H1 (cell line): ENCODE measurements around the gene OBSCN. TPM values are rescaled to one million over a fixed set of nuclear protein-coding genes. Genes with fewer than 3 reads are reported as not detected.

Experiments
- CTCF ChIA-PET: fragments of 300-600 bp; sonication (Branson Sonifier 250); formaldehyde crosslinking; loops from one replicate; lab custom pipeline; 2021; ENCODE audit not compliant: partially characterized antibody; lab: Charles Lee
- POLR2A ChIA-PET: fragments of 300-600 bp; sonication (Branson Sonifier 250); formaldehyde crosslinking; loops from one replicate; lab custom pipeline; 2021; ENCODE audit warnings: inconsistent platforms; ENCODE audit not compliant: partially characterized antibody; lab: Charles Lee
- DNase-seq, 2 experiments: peaks; one replicate each; pipeline versions ENCODE4 v3.0.0 to v3.0.0-alpha.2; 2010 to 2022; ENCODE audit warnings: low spot score in 2 of 2, low read depth in 1 of 2, mixed read lengths in 1 of 2
- FAIRE-seq: peaks from 2 replicates; lab custom pipeline; 2011; peaks lifted over from hg19 to GRCh38; lab: Jason Lieb, UNC
- H2AFZ ChIP-seq: 2 replicates; pipeline ENCODE4 v1.8.1; 2012; ENCODE audit warnings: low read length, inconsistent platforms
- H2AK5ac ChIP-seq: 2 replicates; pipeline ENCODE4 v1.6.1; 2013; ENCODE audit warnings: low read depth, low read length
- H2BK120ac ChIP-seq: replicated peaks from 2 replicates; pipeline ENCODE3; 2013; ENCODE audit warnings: low read depth, low read length, inconsistent platforms
- H2BK12ac ChIP-seq: 2 replicates; pipeline ENCODE4 v1.6.1; 2013; ENCODE audit warnings: low read depth, low read length
- H2BK15ac ChIP-seq: 2 replicates; pipeline ENCODE4 v1.6.1; 2013; ENCODE audit warnings: low read length
- H2BK20ac ChIP-seq: 2 replicates; pipeline ENCODE4 v1.6.1; 2013; ENCODE audit warnings: low read length
- H2BK5ac ChIP-seq: 2 replicates; pipeline ENCODE4 v1.6.1; 2013; ENCODE audit warnings: low read depth, low read length
- H3K14ac ChIP-seq: 2 replicates; pipeline ENCODE4 v1.6.1; 2013; ENCODE audit warnings: inconsistent platforms; ENCODE audit not compliant: insufficient read length
- H3K18ac ChIP-seq: 2 replicates; pipeline ENCODE4 v1.6.1; 2013; ENCODE audit warnings: low read length; ENCODE audit errors: extremely low read depth
- H3K23ac ChIP-seq: 2 replicates; pipeline ENCODE4 v1.6.1; 2013; ENCODE audit warnings: inconsistent platforms; ENCODE audit not compliant: insufficient read length
- H3K23me2 ChIP-seq: 2 replicates; pipeline ENCODE4 v1.6.1; 2013; ENCODE audit warnings: low read depth, low read length
- H3K27ac ChIP-seq: 2 replicates; pipeline ENCODE4 v1.6.1; 2011; ENCODE audit warnings: low read depth, low read length, inconsistent platforms
- H3K27me3 ChIP-seq, 4 experiments: replicated peaks in 1 of 4; 1 replicate in 1 of 4; 2 replicates in 3 of 4; pipeline versions ENCODE4 v1.6.1 to v1.8.1; 2011 to 2013; ENCODE audit warnings: low read length in 3 of 4, mild to moderate bottlenecking in 3 of 4, inconsistent platforms in 2 of 4, mixed read lengths in 2 of 4, moderate library complexity in 1 of 4; ENCODE audit not compliant: control insufficient read depth in 3 of 4, insufficient read depth in 3 of 4; ENCODE audit errors: extremely low read depth in 1 of 4
- H3K36me3 ChIP-seq, 4 experiments: 2 replicates each; pipeline versions ENCODE4 v1.6.1 to v1.8.1; 2011 to 2013; ENCODE audit warnings: mild to moderate bottlenecking in 4 of 4, low read length in 3 of 4, moderate library complexity in 2 of 4, control low read depth in 1 of 4, inconsistent platforms in 1 of 4; ENCODE audit not compliant: insufficient read depth in 4 of 4, control insufficient read depth in 2 of 4
- H3K4ac ChIP-seq: replicated peaks from 2 replicates; pipeline ENCODE3; 2013; ENCODE audit warnings: low read length, low read depth, mixed read lengths, inconsistent platforms; ENCODE audit not compliant: insufficient read length
- H3K4me1 ChIP-seq, 4 experiments: replicated peaks in 1 of 4; 1 replicate in 1 of 4; 2 replicates in 3 of 4; pipeline versions ENCODE4 v1.6.1 to v1.8.1; 2011 to 2013; ENCODE audit warnings: low read length in 3 of 4, inconsistent platforms in 2 of 4, mixed read lengths in 1 of 4; ENCODE audit not compliant: insufficient read depth in 4 of 4, control insufficient read depth in 3 of 4
- H3K4me2 ChIP-seq, 2 experiments: 2 replicates each; pipeline versions ENCODE4 v1.6.1 to v1.8.1; 2011 to 2013; ENCODE audit warnings: low read depth in 2 of 2, low read length in 2 of 2, control low read depth in 1 of 2, inconsistent platforms in 1 of 2, mild to moderate bottlenecking in 1 of 2; ENCODE audit not compliant: insufficient read depth in 1 of 2
- H3K4me3 ChIP-seq, 4 experiments: fragments of 200-600, 300-600 bp in 1 of 4; sonication (generic), shearing (Covaris generic), sonication (Bioruptor Twin) in 1 of 4; 2 replicates each; pipeline versions ENCODE4 v1.5.1 to v1.8.1; 2011 to 2016; ENCODE audit warnings: low read length in 4 of 4, low read depth in 3 of 4, control low read depth in 2 of 4, inconsistent platforms in 2 of 4, mild to moderate bottlenecking in 2 of 4, mixed read lengths in 1 of 4, moderate library complexity in 1 of 4; ENCODE audit not compliant: insufficient read depth in 2 of 4; ENCODE audit errors: extremely low read depth in 1 of 4
- H3K56ac ChIP-seq: replicated peaks from 2 replicates; pipeline ENCODE3; 2013; ENCODE audit warnings: low read depth, mild to moderate bottlenecking, mixed read lengths, low read length, inconsistent platforms; ENCODE audit not compliant: insufficient read length
- H3K79me1 ChIP-seq: 2 replicates; pipeline ENCODE4 v1.6.1; 2013; ENCODE audit warnings: low read depth, low read length, control low read depth
- H3K79me2 ChIP-seq, 2 experiments: 2 replicates each; pipeline versions ENCODE4 v1.6.1 to v1.8.1; 2012 to 2013; ENCODE audit warnings: low read length in 2 of 2, mild to moderate bottlenecking in 2 of 2, inconsistent platforms in 1 of 2; ENCODE audit not compliant: insufficient read depth in 2 of 2, control insufficient read depth in 1 of 2
- H3K9ac ChIP-seq, 4 experiments: replicated peaks in 1 of 4; 1 replicate in 1 of 4; 2 replicates in 3 of 4; pipeline versions ENCODE4 v1.6.1 to v1.8.1; 2011 to 2013; ENCODE audit warnings: low read depth in 3 of 4, low read length in 3 of 4, control low read depth in 2 of 4, mild to moderate bottlenecking in 2 of 4, moderate library complexity in 2 of 4, inconsistent platforms in 1 of 4; ENCODE audit errors: extremely low read depth in 1 of 4
- H3K9me3 ChIP-seq, 2 experiments: 2 replicates each; pipeline versions ENCODE4 v1.6.1 to v1.8.1; 2012 to 2013; ENCODE audit warnings: mild to moderate bottlenecking in 2 of 2, moderate library complexity in 2 of 2, control low read depth in 1 of 2, inconsistent platforms in 1 of 2, low read depth in 1 of 2, low read length in 1 of 2, mixed read lengths in 1 of 2; ENCODE audit not compliant: insufficient read depth in 2 of 2
- H4K20me1 ChIP-seq, 2 experiments: replicated peaks in 1 of 2; 2 replicates each; pipeline versions ENCODE3 to v1.8.1; 2011 to 2013; ENCODE audit warnings: inconsistent platforms in 2 of 2, low read length in 2 of 2, mild to moderate bottlenecking in 1 of 2; ENCODE audit not compliant: insufficient read depth in 2 of 2, control insufficient read depth in 1 of 2
- H4K5ac ChIP-seq: 2 replicates; pipeline ENCODE4 v1.6.1; 2013; ENCODE audit warnings: low read length, low read depth, mixed read lengths, inconsistent platforms; ENCODE audit not compliant: insufficient read length
- H4K8ac ChIP-seq: 2 replicates; pipeline ENCODE4 v1.8.0; 2013; ENCODE audit warnings: mild to moderate bottlenecking, moderate library complexity, low read length, inconsistent platforms; ENCODE audit not compliant: insufficient read depth; ENCODE audit errors: extremely low read depth
- H4K91ac ChIP-seq: replicated peaks from 2 replicates; pipeline ENCODE3; 2013; ENCODE audit warnings: low read length, mixed read lengths, inconsistent platforms; ENCODE audit not compliant: insufficient read length
- ASH2L ChIP-seq: fragments of 200-600, 300-600 bp; sonication (generic); IDR thresholded peaks from one replicate; pipeline ENCODE4 v1.7.1; 2017; ENCODE audit warnings: low read length
- BACH1 ChIP-seq: IDR thresholded peaks from 2 replicates; pipeline ENCODE4 v1.6.1; 2012; ENCODE audit warnings: low read length, improper control_type of control experiment
- BCL11A ChIP-seq, 2 experiments: IDR thresholded peaks; one replicate each; pipeline ENCODE4 v1.6.1; 2011; ENCODE audit warnings: low read depth in 2 of 2, low read length in 2 of 2, mild to moderate bottlenecking in 2 of 2
- CTBP2 ChIP-seq: IDR thresholded peaks from 2 replicates; pipeline ENCODE4 v1.7.0; 2011; ENCODE audit warnings: borderline replicate concordance, mild to moderate bottlenecking, moderate library complexity, mixed read lengths, low read length; ENCODE audit not compliant: insufficient read depth, insufficient read length
- HDAC2 ChIP-seq, 2 experiments: fragments of 300-600 bp in 1 of 2; sonication (generic) in 1 of 2; IDR thresholded peaks; 2 replicates each; pipeline ENCODE4 v1.6.1; 2011 to 2012; ENCODE audit warnings: low read depth in 2 of 2, low read length in 2 of 2, mild to moderate bottlenecking in 2 of 2, moderate library complexity in 2 of 2, borderline replicate concordance in 1 of 2, inconsistent platforms in 1 of 2
- JUN ChIP-seq: IDR thresholded peaks from 2 replicates; pipeline ENCODE4 v1.6.1; 2011; ENCODE audit warnings: low read depth, mild to moderate bottlenecking, improper control_type of control experiment, low read length
- RAD21 ChIP-seq, 2 experiments: IDR thresholded peaks in 1 of 2; conservative IDR thresholded peaks in 1 of 2; 2 replicates each; pipeline ENCODE4 v1.6.1; 2011; ENCODE audit warnings: low read depth in 2 of 2, low read length in 2 of 2, improper control_type of control experiment in 1 of 2, inconsistent platforms in 1 of 2, mild to moderate bottlenecking in 1 of 2, moderate library complexity in 1 of 2
- SP4 ChIP-seq: IDR thresholded peaks from 2 replicates; pipeline ENCODE4 v1.6.1; 2012; ENCODE audit warnings: low read length, inconsistent platforms
- TBP ChIP-seq: IDR thresholded peaks from 2 replicates; pipeline ENCODE4 v1.6.1; 2011; ENCODE audit warnings: low read depth, low read length, improper control_type of control experiment
- YY1 ChIP-seq: IDR thresholded peaks from 2 replicates; pipeline ENCODE4 v1.6.1; 2011; ENCODE audit warnings: low read depth, mild to moderate bottlenecking, low read length
- ZNF274 ChIP-seq: IDR thresholded peaks from 2 replicates; pipeline ENCODE4 v1.7.0; 2012; ENCODE audit warnings: low read length, borderline replicate concordance; ENCODE audit errors: extremely low read depth
- polyA plus RNA-seq, 7 experiments: library from polyadenylated mRNA; depleted of rRNA in 3 of 7; stranded (reverse) in 5 of 7; unstranded in 2 of 7; fragments of >200 nt in 5 of 7; fragments of 200-250 nt in 2 of 7; gene quantifications; 1 replicate in 5 of 7; 2 replicates in 1 of 7; 4 replicates in 1 of 7; pipeline versions ENCODE4 v1.2.1 to v1.2.3, GENCODE V29; 2011 to 2013; ENCODE audit warnings: missing spikeins in 2 of 7, mixed read lengths in 2 of 7
- total RNA-seq: library from RNA; stranded (reverse); fragmentation: NEBNext Ultra II Directional; extraction: Animal tissue kit (Norgen Biotek cat#: 25700); gene quantifications from 2 replicates; pipeline ENCODE4 v1.2.1, GENCODE V29; 2021

Gene OBSCN
- total and polyA plus RNA-seq, 2 of the 8 experiments (the other 6 are each of a cell fraction or from before 2014, with no cell fraction given), result 7.5 to 28.4 TPM

GRCh38 chr1:228242409-228242808 lies 34.6 kb downstream of the OBSCN start:
- CTCF ChIA-PET, result interaction anchor here (1.3 kb wide), 1 partner anchor 10 kb away, joined by 4 read pairs; no protein-coding TSS in a partner anchor

More at GRCh38 chr1:228242409-228242808, 34.6 kb downstream of the OBSCN start:
- H3K79me1 ChIP-seq, result no peaks in the 10 kb centered on the region; the same call in 1 of the 2 replicates
- no peak overlapping the region for H2BK15ac ChIP-seq
- no peak overlapping the region for H2BK5ac ChIP-seq
- no peak overlapping the region for H3K9ac ChIP-seq
- no peak overlapping the region for H3K27ac ChIP-seq
- H2BK12ac ChIP-seq, result no peak overlapping the region
- no peak overlapping the region for H4K8ac ChIP-seq
- no peak overlapping the region for H4K5ac ChIP-seq
- POLR2A ChIA-PET, result no interaction called here
- no peak overlapping the region for H2AFZ ChIP-seq
- peaks cover 53 to 59% of the 10 kb centered on the region in 2 experiments for H3K9me3 ChIP-seq
- no peak overlapping the region for H4K91ac ChIP-seq
- H3K4me3 ChIP-seq, result no peak overlapping the region
- no peak for TF ChIP-seq JUN
- no peak for TF ChIP-seq ASH2L
- TF ChIP-seq BACH1, result no peak
- no peak for TF ChIP-seq BCL11A (IDR thresholded peaks at IDR 0.05; ENCODE audit: low read depth in 2 of 2, low read length in 2 of 2)
- no peak for TF ChIP-seq SP4
- no peak for TF ChIP-seq ZNF274
- TF ChIP-seq TBP, result no peak
- TF ChIP-seq YY1, result no peak
- TF ChIP-seq RAD21 (IDR thresholded peaks at IDR 0.05 in 1 of 2, conservative IDR thresholded peaks at IDR 0.05 in 1 of 2; ENCODE audit: low read depth in 2 of 2, low read length in 2 of 2), result no peak
- no peak for TF ChIP-seq HDAC2 (IDR thresholded peaks at IDR 0.05; ENCODE audit: borderline replicate concordance in 1 of 2, low read depth in 2 of 2, low read length in 2 of 2)
- no peak for TF ChIP-seq CTBP2
- H2BK20ac ChIP-seq, result no peak overlapping the region
- H3K4me2 ChIP-seq, result no peak overlapping the region
- no peak overlapping the region for H2BK120ac ChIP-seq
- no peak overlapping the region for H3K18ac ChIP-seq
- no peak overlapping the region for H3K23ac ChIP-seq
- DNase-seq (no peak), FAIRE-seq (no peak)
- no peaks in the 10 kb centered on the region for H3K4me1 ChIP-seq
- no peaks in the 10 kb centered on the region; a peak in 1 of 7 replicates for H3K27me3 ChIP-seq
- H3K36me3 ChIP-seq, result peaks cover 18 to 85% (median 59%) of the 10 kb centered on the region in 4 experiments; a peak in 7 of 8 replicates
- no peaks in the 10 kb centered on the region for H3K79me2 ChIP-seq
- no peak overlapping the region for H3K4ac ChIP-seq
- H3K14ac ChIP-seq, result no peak overlapping the region
- peaks cover 0 to 5% of the 10 kb centered on the region in 2 experiments for H4K20me1 ChIP-seq
- H3K23me2 ChIP-seq, result peaks cover 3% of the 10 kb centered on the region
- H3K56ac ChIP-seq, result no peak overlapping the region
- H2AK5ac ChIP-seq, result no peak overlapping the region
